GM19328 (cell line): Measurements from ENCODE around the gene TXNL4B.

Experiments
- ATAC-seq: cut with Tn5 transposase; IDR thresholded peaks from one replicate; pipeline ENCODE4 v1.9.1; 2021; ENCODE audit warnings: mild to moderate bottlenecking, moderate library complexity; ENCODE audit not compliant: unreplicated experiment

Gene TXNL4B

GRCh38 chr16:72093448-72094265 is at the start of gene TXNL4B, which contains the start of gene DHX38:
Gene TXNL4B, minus strand, starts transcription at chr16:72093620. Its CDS starts 2,871 bp downstream, at chr16:72090749.
Gene DHX38, plus strand, starts transcription at chr16:72093847. Its CDS starts 2,311 bp downstream, at chr16:72096158.
- peak; percentile 98 for ATAC-seq

GRCh38 chr16:72142476-72142875 is 49.1 kb upstream of the TXNL4B start:
- no peak for ATAC-seq

- no peak for ATAC-seq
Observed at GRCh38 chr16:72139908-72140307, 46.5 kb upstream of the TXNL4B start.

GRCh38 chr16:72138064-72138572 is 44.7 kb upstream of the TXNL4B start:
- ATAC-seq: no peak

GRCh38 chr16:72137380-72138063 is 44.1 kb upstream of the TXNL4B start:
- ATAC-seq: no peak

GRCh38 chr16:72134507-72134906 is 41.1 kb upstream of the TXNL4B start:
- ATAC-seq: no peak

- no peak for ATAC-seq
Observed at GRCh38 chr16:72132726-72133125, 39.3 kb upstream of the TXNL4B start.

GRCh38 chr16:72131036-72131435 is 37.6 kb upstream of the TXNL4B start:
- ATAC-seq: no peak

- no peak for ATAC-seq
Observed at GRCh38 chr16:72129976-72130656, 36.7 kb upstream of the TXNL4B start.

GRCh38 chr16:72128701-72129100 is 35.3 kb upstream of the TXNL4B start:
- ATAC-seq: no peak

GRCh38 chr16:72126429-72126765 is 33.0 kb upstream of the TXNL4B start:
- no peak for ATAC-seq

GRCh38 chr16:72125635-72126428 is 32.4 kb upstream of the TXNL4B start:
- no peak for ATAC-seq

- no peak for ATAC-seq
Observed at GRCh38 chr16:72124761-72125634, 31.6 kb upstream of the TXNL4B start.

- no peak for ATAC-seq
Observed at GRCh38 chr16:72124148-72124547, 30.7 kb upstream of the TXNL4B start.

GRCh38 chr16:72123426-72123825 is 30.0 kb upstream of the TXNL4B start:
- no peak for ATAC-seq

- no peak for ATAC-seq
Observed at GRCh38 chr16:72122916-72123315, 29.5 kb upstream of the TXNL4B start.

- no peak for ATAC-seq
Observed at GRCh38 chr16:72122308-72122707, 28.9 kb upstream of the TXNL4B start.

GRCh38 chr16:72120026-72120425 is 26.6 kb upstream of the TXNL4B start:
- no peak for ATAC-seq

- no peak for ATAC-seq
Observed at GRCh38 chr16:72113616-72113945, 20.2 kb upstream of the TXNL4B start.
